Progenitor cell of endocrine pancreas (in vitro differentiated cells): ENCODE measurements around the gene NOL8. TPM values are rescaled to one million over a fixed set of nuclear protein-coding genes. Genes with fewer than 3 reads are reported as not detected.

ENCODE experiments used
- DNase-seq: peaks from one replicate; pipeline ENCODE4 v3.0.0; 2021; ENCODE audit warnings: low spot score; ENCODE audit not compliant: unreplicated experiment
- H3K27ac Mint-ChIP-seq: 2 replicates; pipeline ENCODE4 v1.8.0; 2021; ENCODE audit warnings: mild to moderate bottlenecking, moderate library complexity, mixed read lengths
- H3K27me3 Mint-ChIP-seq: 2 replicates; pipeline ENCODE4 v1.8.0; 2021; ENCODE audit warnings: mixed read lengths
- H3K36me3 Mint-ChIP-seq: 2 replicates; pipeline ENCODE4 v1.8.0; 2022; ENCODE audit warnings: mixed read lengths; ENCODE audit not compliant: insufficient read depth
- H3K4me1 Mint-ChIP-seq: 2 replicates; pipeline ENCODE4 v1.8.0; 2021; ENCODE audit warnings: low read depth, mixed read lengths
- H3K4me3 Mint-ChIP-seq: 2 replicates; pipeline ENCODE4 v1.8.0; 2021; ENCODE audit warnings: low read depth, mild to moderate bottlenecking, moderate library complexity, mixed read lengths
- H3K9me3 Mint-ChIP-seq: 2 replicates; pipeline ENCODE4 v1.8.0; 2021; ENCODE audit warnings: low read depth, mixed read lengths
- CTCF ChIP-seq: fragments of 200-600 bp; sonication (generic); IDR thresholded peaks from one replicate; pipeline ENCODE4 v1.5.0; 2021; ENCODE audit warnings: antibody characterized with exemption, mild to moderate bottlenecking; ENCODE audit not compliant: unreplicated experiment
- long read RNA-seq: library from polyadenylated mRNA; unstranded; transcript quantifications from one replicate; pipeline ENCODE4 v2.0.0, GENCODE V29; 2020
- total RNA-seq: library from RNA; stranded (reverse); gene quantifications from 2 replicates; pipeline ENCODE4 v1.2.1, GENCODE V29; 2021

The NOL8 gene
- 37.7 and 38.3 TPM in 2 replicates for total RNA-seq
- long read RNA-seq, transcript NOL8-204 (7 exons, 1,098 nt): major isoform, 6 of 126 reads
- long read RNA-seq, partial matches to known transcripts: 94 of 126 reads
- long read RNA-seq, other reads (novel, unspliced or antisense): 26 of 126 reads

- DNase-seq: peak; percentile 55
- Mint-ChIP-seq H3K27me3 (no peaks in the 10 kb centered on the region), H3K4me3 (peak within 1 kb of the TSS; percentile 97), H3K36me3 (no peaks in the 10 kb centered on the region), H3K4me1 (peaks cover 15% of the 10 kb centered on the region), H3K9me3 (no peaks in the 10 kb centered on the region), H3K27ac (peak within 1 kb of the TSS; percentile 99)
- TF ChIP-seq CTCF: no peak
Measured at GRCh38 chr9:92325269-92325990, at the start of gene NOL8, which contains the start of gene CENPP. NOL8 (minus strand) TSS chr9:92325350; CDS start chr9:92324161, 1,189 bp downstream. CENPP (plus strand) TSS chr9:92325953.

- H3K4me3 Mint-ChIP-seq: no peak overlapping the region
Measured at GRCh38 chr9:92373167-92373566, 48.0 kb upstream of the NOL8 start.

GRCh38 chr9:92369075-92369474, 43.9 kb upstream of the NOL8 start:
- Mint-ChIP-seq H3K27me3 (no peaks in the 10 kb centered on the region), H3K4me3 (no peak overlapping the region), H3K4me1 (no peaks in the 10 kb centered on the region), H3K27ac (no peak overlapping the region), H3K36me3 (peaks cover 2% of the 10 kb centered on the region), H3K9me3 (peaks cover 5% of the 10 kb centered on the region)
- no peak for TF ChIP-seq CTCF
- no peak for DNase-seq

More at GRCh38 chr9:92373167-92373566, 48.0 kb upstream of the NOL8 start:
- no peaks in the 10 kb centered on the region for H3K4me1 Mint-ChIP-seq
- H3K36me3 Mint-ChIP-seq: peaks cover 3% of the 10 kb centered on the region
- DNase-seq: no peak
- TF ChIP-seq CTCF: no peak
- H3K9me3 Mint-ChIP-seq: peaks cover 5% of the 10 kb centered on the region
- H3K27ac Mint-ChIP-seq: no peak overlapping the region
- H3K27me3 Mint-ChIP-seq: no peaks in the 10 kb centered on the region

- H3K4me3 Mint-ChIP-seq: no peak overlapping the region
- no peak overlapping the region for H3K27ac Mint-ChIP-seq
- peaks cover 17% of the 10 kb centered on the region for H3K9me3 Mint-ChIP-seq
- H3K4me1 Mint-ChIP-seq: peaks cover 5% of the 10 kb centered on the region
- H3K36me3 Mint-ChIP-seq: peaks cover 13% of the 10 kb centered on the region
- H3K27me3 Mint-ChIP-seq: no peaks in the 10 kb centered on the region
- no peak for DNase-seq
- no peak for TF ChIP-seq CTCF
Measured at GRCh38 chr9:92360083-92360482, 34.9 kb upstream of the NOL8 start.

DNA sequence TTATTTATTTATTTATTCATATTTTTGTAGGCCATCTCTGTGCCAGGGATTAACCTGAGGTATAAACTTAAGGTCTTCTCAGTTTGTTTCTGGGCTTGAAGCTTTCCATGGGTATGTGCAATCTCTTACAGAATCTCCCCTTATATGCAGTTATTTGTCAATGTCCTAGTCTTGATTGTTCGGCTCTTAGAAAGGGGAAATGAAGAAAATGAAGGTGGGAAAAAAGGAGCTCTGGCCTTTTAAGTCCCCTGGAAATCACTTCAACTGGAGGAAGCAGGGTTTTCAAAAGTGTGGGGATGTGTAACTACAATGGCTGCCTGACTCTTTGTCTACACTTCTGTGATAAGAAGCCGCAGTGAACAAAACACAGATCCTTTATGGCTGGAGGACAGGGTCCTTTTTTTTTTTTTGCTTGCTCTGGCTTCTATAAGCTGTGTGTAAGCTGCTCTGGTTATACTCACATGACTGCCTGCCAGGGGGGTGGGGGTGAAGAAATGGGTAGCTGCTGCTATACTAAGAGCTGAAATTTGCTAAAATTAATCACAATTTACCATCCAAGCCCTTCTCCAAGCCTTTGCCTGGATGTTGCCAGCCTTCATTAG, 34.3 kb upstream of the NOL8 start:
- Mint-ChIP-seq H3K27me3 (no peaks in the 10 kb centered on the region), H3K4me1 (peaks cover 5% of the 10 kb centered on the region), H3K27ac (peak overlapping the region; percentile 85), H3K36me3 (peaks cover 17% of the 10 kb centered on the region), H3K9me3 (peaks cover 22% of the 10 kb centered on the region), H3K4me3 (no peak overlapping the region)
- no peak for TF ChIP-seq CTCF
- DNase-seq: no peak
